HepG2 (cell line): ENCODE data around the gene KDM4E. TPM values are rescaled to one million over a fixed set of nuclear protein-coding genes. Genes with fewer than 3 reads are reported as not detected.

Experiments used
- ATAC-seq: fragments of 200-7000 bp; cut with Tn5 transposase; 3 replicates; pipeline ENCODE4 v1.9.1; 2020; ENCODE audit warnings: mild to moderate bottlenecking, moderate library complexity
- BruUV-seq: library from RNA; stranded (reverse); fragments of 400-500 nt; replicated peaks from 2 replicates; lab custom pipeline; 2021; lab: Mats Ljungman, UMichigan
- CTCF ChIA-PET: fragments of 300-600 bp; formaldehyde crosslinking; extraction: SDS; loops from one replicate; lab custom pipeline; 2021; ENCODE audit warnings: low total read pairs, inconsistent platforms, low intra/inter-chr PET ratio; lab: Yijun Ruan, JAX
- POLR2A ChIA-PET: fragments of 350-600 bp; sonication (Branson Sonifier 250); formaldehyde crosslinking; loops from one replicate; lab custom pipeline; 2020; ENCODE audit warnings: antibody characterized with exemption, inconsistent platforms; lab: Yijun Ruan, JAX
- DNase-seq: peaks from one replicate; pipeline ENCODE4 v3.0.0-alpha.2; 2015; ENCODE audit warnings: low spot score
- FAIRE-seq: peaks from 3 replicates; lab custom pipeline; 2011; peaks lifted over from hg19 to GRCh38; lab: Jason Lieb, UNC
- H2AFZ ChIP-seq: one replicate; pipeline ENCODE4 v1.6.1; 2011; ENCODE audit warnings: low read length, inconsistent platforms
- H3K27ac ChIP-seq: fragments of 300-600 bp; 3 replicates; pipeline ENCODE4 v1.8.0; 2011; ENCODE audit warnings: mixed run types, mild to moderate bottlenecking, mixed read lengths, low read length, inconsistent platforms; ENCODE audit not compliant: insufficient read depth; ENCODE audit errors: extremely low read length
- H3K27me3 ChIP-seq, 2 experiments: fragments of 200-600 bp in 1 of 2; 2 replicates in 1 of 2; 3 replicates in 1 of 2; pipeline versions ENCODE4 v1.6.0 to v1.8.0; 2011; ENCODE audit warnings: low read length in 2 of 2, mild to moderate bottlenecking in 2 of 2, moderate library complexity in 2 of 2, inconsistent platforms in 1 of 2; ENCODE audit not compliant: insufficient read depth in 2 of 2, control insufficient read depth in 1 of 2
- H3K36me3 ChIP-seq, 2 experiments: fragments of 200-600 bp in 1 of 2; replicated peaks in 1 of 2; 2 replicates in 1 of 2; 3 replicates in 1 of 2; pipeline versions ENCODE4 v1.5.1 to v1.8.0; 2011; ENCODE audit warnings: low read length in 2 of 2, inconsistent platforms in 1 of 2; ENCODE audit not compliant: insufficient read depth in 2 of 2, control insufficient read depth in 1 of 2
- H3K4me1 ChIP-seq: 2 replicates; pipeline ENCODE4 v1.5.1; 2012; ENCODE audit warnings: low read length, inconsistent platforms; ENCODE audit not compliant: insufficient read depth
- H3K4me2 ChIP-seq: 2 replicates; pipeline ENCODE4 v1.6.0; 2011; ENCODE audit warnings: low read depth, low read length, inconsistent platforms
- H3K4me3 ChIP-seq, 3 experiments: fragments of 200-600 bp in 1 of 3; sonication (generic), shearing (Covaris generic) in 1 of 3; replicated peaks in 1 of 3; 2 replicates each; pipeline ENCODE4 v1.5.1; 2011 to 2016; ENCODE audit warnings: low read length in 3 of 3, inconsistent platforms in 2 of 3, low read depth in 2 of 3, mild to moderate bottlenecking in 2 of 3, control low read depth in 1 of 3, mixed read lengths in 1 of 3; ENCODE audit not compliant: insufficient read depth in 1 of 3
- H3K79me2 ChIP-seq: one replicate; pipeline ENCODE4 v1.6.1; 2011; ENCODE audit warnings: low read length, inconsistent platforms; ENCODE audit not compliant: insufficient read depth
- H3K9ac ChIP-seq: 2 replicates; pipeline ENCODE4 v1.6.0; 2011; ENCODE audit warnings: mild to moderate bottlenecking, low read depth, low read length, inconsistent platforms; ENCODE audit not compliant: insufficient read depth
- H3K9me3 ChIP-seq: 2 replicates; pipeline ENCODE4 v1.5.1; 2012; ENCODE audit warnings: mild to moderate bottlenecking, low read length
- H4K20me1 ChIP-seq: 2 replicates; pipeline ENCODE4 v1.6.0; 2011; ENCODE audit warnings: inconsistent platforms, mild to moderate bottlenecking, low read length, moderate library complexity; ENCODE audit not compliant: insufficient read depth
- ARNTL ChIP-seq: sonication (generic); formaldehyde crosslinking; IDR thresholded peaks from 2 replicates; pipeline ENCODE4 v1.4.0; 2020; ENCODE audit warnings: mild to moderate bottlenecking, missing genetic modification reagents
- CAMTA2 ChIP-seq: sonication (generic); formaldehyde crosslinking; IDR thresholded peaks from 2 replicates; pipeline ENCODE4 v1.4.0; 2020; ENCODE audit warnings: mild to moderate bottlenecking, missing genetic modification reagents, borderline replicate concordance
- IRF1 ChIP-seq: sonication (generic); formaldehyde crosslinking; IDR thresholded peaks from 2 replicates; pipeline ENCODE4 v1.4.0; 2020; ENCODE audit warnings: low read depth, mild to moderate bottlenecking, missing genetic modification reagents
- KDM2A ChIP-seq: sonication (generic); formaldehyde crosslinking; IDR thresholded peaks from 2 replicates; pipeline ENCODE4 v1.4.0; 2020; ENCODE audit warnings: low read depth, missing genetic modification reagents, borderline replicate concordance
- KMT2B ChIP-seq: IDR thresholded peaks from 2 replicates; pipeline ENCODE4 v1.6.1; 2016; ENCODE audit warnings: missing genetic modification reagents, missing compliant biosample characterization
- PPARG ChIP-seq: conservative IDR thresholded peaks from 2 replicates; pipeline ENCODE4 v1.6.1; 2016; ENCODE audit warnings: missing biosample characterization, missing genetic modification reagents
- TARDBP ChIP-seq: sonication (generic); formaldehyde crosslinking; IDR thresholded peaks from 2 replicates; pipeline ENCODE4 v1.8.0; 2022; ENCODE audit warnings: mild to moderate bottlenecking, missing genetic modification reagents
- YEATS2 ChIP-seq: sonication (generic); formaldehyde crosslinking; IDR thresholded peaks from 2 replicates; pipeline ENCODE4 v1.4.0; 2020; ENCODE audit warnings: missing genetic modification reagents, borderline replicate concordance
- ZBTB39 ChIP-seq: sonication (generic); formaldehyde crosslinking; IDR thresholded peaks from 2 replicates; pipeline ENCODE4 v1.5.0; 2020; ENCODE audit warnings: missing genetic modification reagents
- ZFYVE20 ChIP-seq: sonication (generic); formaldehyde crosslinking; IDR thresholded peaks from 2 replicates; pipeline ENCODE4 v1.8.0; 2023; ENCODE audit warnings: low read depth, mild to moderate bottlenecking, moderate library complexity, missing genetic modification reagents, borderline replicate concordance
- ZNF225 ChIP-seq: sonication (generic); formaldehyde crosslinking; IDR thresholded peaks from 2 replicates; pipeline ENCODE4 v1.4.0; 2020; ENCODE audit warnings: mild to moderate bottlenecking, missing genetic modification reagents
- ZNF30 ChIP-seq: sonication (generic); formaldehyde crosslinking; IDR thresholded peaks from 2 replicates; pipeline ENCODE4 v1.5.0; 2020; ENCODE audit warnings: mild to moderate bottlenecking, missing genetic modification reagents
- ZNF557 ChIP-seq: sonication (generic); formaldehyde crosslinking; IDR thresholded peaks from 2 replicates; pipeline ENCODE4 v1.4.0; 2020; ENCODE audit warnings: missing genetic modification reagents
- ZNF558 ChIP-seq: sonication (generic); formaldehyde crosslinking; IDR thresholded peaks from 2 replicates; pipeline ENCODE4 v1.9.0; 2022; ENCODE audit warnings: mild to moderate bottlenecking, missing genetic modification reagents, borderline replicate concordance
- WGBS: methylation state at CpG from one replicate; pipeline ENCODE4 v1.1.6; 2017; ENCODE audit warnings: low lambda C conversion rate; 5-methylcytosine and 5-hydroxymethylcytosine counted together
- in situ Hi-C: cut with HindIII; loops from 2 replicates; pipeline ENCODE4 v1.10.0; 2017; ENCODE audit warnings: low pct_unique_long_range_greater_than_20kb; ENCODE audit not compliant: extremely low pct_ligation_motif_present
- intact Hi-C: fragments of 100-400 bp; cut with micrococcal nuclease; formaldehyde crosslinking; loops from one replicate; pipeline ENCODE4 v1.10.0; 2022; ENCODE audit not compliant: unreplicated experiment
- polyA plus RNA-seq, 8 experiments: library from polyadenylated mRNA; depleted of rRNA in 3 of 8; stranded (reverse) in 7 of 8; unstranded in 1 of 8; fragments of >200 nt; fragmentation: Illumina TruSeq in 4 of 8; extraction: Trizol in 4 of 8; gene quantifications; 2 replicates each; pipeline versions ENCODE4 v1.2.1 to v1.2.3, GENCODE V29; 2011 to 2016; ENCODE audit warnings: low read depth in 4 of 8, missing spikeins in 1 of 8, mixed read lengths in 1 of 8; ENCODE audit not compliant: insufficient read depth in 1 of 8
- total RNA-seq, 5 experiments: library from RNA; depleted of rRNA; stranded (reverse); fragments of >200 nt; fragmentation: Illumina TruSeq; extraction: Trizol; gene quantifications; 2 replicates each; pipeline ENCODE4 v1.2.3, GENCODE V29; 2016; ENCODE audit warnings: low read depth in 1 of 5
- TF ChIP-seq, protein P1 (sequence below): sonication (generic); formaldehyde crosslinking; conservative IDR thresholded peaks from 2 replicates; pipeline ENCODE4 v1.4.0; 2020; ENCODE audit warnings: mild to moderate bottlenecking, missing genetic modification reagents, moderate library complexity
- TF ChIP-seq, protein P2 (sequence below): sonication (generic); formaldehyde crosslinking; IDR thresholded peaks from 2 replicates; pipeline ENCODE4 v1.4.0; 2020; ENCODE audit warnings: mild to moderate bottlenecking, missing genetic modification reagents

Gene KDM4E
- total and polyA plus RNA-seq, 2 of the 13 experiments (the other 11 are each of a cell fraction or from before 2014, with no cell fraction given): not detected

DNA sequence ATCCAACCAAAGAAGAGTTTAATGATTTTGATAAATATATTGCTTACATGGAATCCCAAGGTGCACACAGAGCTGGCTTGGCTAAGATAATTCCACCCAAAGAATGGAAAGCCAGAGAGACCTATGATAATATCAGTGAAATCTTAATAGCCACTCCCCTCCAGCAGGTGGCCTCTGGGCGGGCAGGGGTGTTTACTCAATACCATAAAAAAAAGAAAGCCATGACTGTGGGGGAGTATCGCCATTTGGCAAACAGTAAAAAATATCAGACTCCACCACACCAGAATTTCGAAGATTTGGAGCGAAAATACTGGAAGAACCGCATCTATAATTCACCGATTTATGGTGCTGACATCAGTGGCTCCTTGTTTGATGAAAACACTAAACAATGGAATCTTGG, 27.6 kb upstream of the KDM4E start:
- BruUV-seq: no TSS peak
- TF ChIP-seq ZNF558 (CRISPR knock-in tag): no peak
- TF ChIP-seq YEATS2: no peak
- TF ChIP-seq KDM2A (CRISPR knock-in tag): no peak
- no peak for TF ChIP-seq PPARG (CRISPR knock-in tag)
- no peak for TF ChIP-seq KMT2B (CRISPR knock-in tag)
- TF ChIP-seq TARDBP (CRISPR knock-in tag): no peak
- no peak for TF ChIP-seq ARNTL (CRISPR knock-in tag)
- TF ChIP-seq ZNF30 (CRISPR knock-in tag): no peak
- no peak for TF ChIP-seq CAMTA2
- TF ChIP-seq ZFYVE20: no peak
- no peak for TF ChIP-seq ZBTB39
- no peak for TF ChIP-seq IRF1 (CRISPR knock-in tag)
- no peak for TF ChIP-seq ZNF557 (CRISPR knock-in tag)
- TF ChIP-seq ZNF225 (CRISPR knock-in tag): no peak
- TF ChIP-seq, protein P1, sequence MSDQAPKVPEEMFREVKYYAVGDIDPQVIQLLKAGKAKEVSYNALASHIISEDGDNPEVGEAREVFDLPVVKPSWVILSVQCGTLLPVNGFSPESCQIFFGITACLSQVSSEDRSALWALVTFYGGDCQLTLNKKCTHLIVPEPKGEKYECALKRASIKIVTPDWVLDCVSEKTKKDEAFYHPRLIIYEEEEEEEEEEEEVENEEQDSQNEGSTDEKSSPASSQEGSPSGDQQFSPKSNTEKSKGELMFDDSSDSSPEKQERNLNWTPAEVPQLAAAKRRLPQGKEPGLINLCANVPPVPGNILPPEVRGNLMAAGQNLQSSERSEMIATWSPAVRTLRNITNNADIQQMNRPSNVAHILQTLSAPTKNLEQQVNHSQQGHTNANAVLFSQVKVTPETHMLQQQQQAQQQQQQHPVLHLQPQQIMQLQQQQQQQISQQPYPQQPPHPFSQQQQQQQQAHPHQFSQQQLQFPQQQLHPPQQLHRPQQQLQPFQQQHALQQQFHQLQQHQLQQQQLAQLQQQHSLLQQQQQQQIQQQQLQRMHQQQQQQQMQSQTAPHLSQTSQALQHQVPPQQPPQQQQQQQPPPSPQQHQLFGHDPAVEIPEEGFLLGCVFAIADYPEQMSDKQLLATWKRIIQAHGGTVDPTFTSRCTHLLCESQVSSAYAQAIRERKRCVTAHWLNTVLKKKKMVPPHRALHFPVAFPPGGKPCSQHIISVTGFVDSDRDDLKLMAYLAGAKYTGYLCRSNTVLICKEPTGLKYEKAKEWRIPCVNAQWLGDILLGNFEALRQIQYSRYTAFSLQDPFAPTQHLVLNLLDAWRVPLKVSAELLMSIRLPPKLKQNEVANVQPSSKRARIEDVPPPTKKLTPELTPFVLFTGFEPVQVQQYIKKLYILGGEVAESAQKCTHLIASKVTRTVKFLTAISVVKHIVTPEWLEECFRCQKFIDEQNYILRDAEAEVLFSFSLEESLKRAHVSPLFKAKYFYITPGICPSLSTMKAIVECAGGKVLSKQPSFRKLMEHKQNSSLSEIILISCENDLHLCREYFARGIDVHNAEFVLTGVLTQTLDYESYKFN (CRISPR knock-in tag): no peak
- TF ChIP-seq, protein P2, sequence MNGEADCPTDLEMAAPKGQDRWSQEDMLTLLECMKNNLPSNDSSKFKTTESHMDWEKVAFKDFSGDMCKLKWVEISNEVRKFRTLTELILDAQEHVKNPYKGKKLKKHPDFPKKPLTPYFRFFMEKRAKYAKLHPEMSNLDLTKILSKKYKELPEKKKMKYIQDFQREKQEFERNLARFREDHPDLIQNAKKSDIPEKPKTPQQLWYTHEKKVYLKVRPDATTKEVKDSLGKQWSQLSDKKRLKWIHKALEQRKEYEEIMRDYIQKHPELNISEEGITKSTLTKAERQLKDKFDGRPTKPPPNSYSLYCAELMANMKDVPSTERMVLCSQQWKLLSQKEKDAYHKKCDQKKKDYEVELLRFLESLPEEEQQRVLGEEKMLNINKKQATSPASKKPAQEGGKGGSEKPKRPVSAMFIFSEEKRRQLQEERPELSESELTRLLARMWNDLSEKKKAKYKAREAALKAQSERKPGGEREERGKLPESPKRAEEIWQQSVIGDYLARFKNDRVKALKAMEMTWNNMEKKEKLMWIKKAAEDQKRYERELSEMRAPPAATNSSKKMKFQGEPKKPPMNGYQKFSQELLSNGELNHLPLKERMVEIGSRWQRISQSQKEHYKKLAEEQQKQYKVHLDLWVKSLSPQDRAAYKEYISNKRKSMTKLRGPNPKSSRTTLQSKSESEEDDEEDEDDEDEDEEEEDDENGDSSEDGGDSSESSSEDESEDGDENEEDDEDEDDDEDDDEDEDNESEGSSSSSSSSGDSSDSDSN (CRISPR knock-in tag): no peak

More for the DNA sequence above, 27.6 kb upstream of the KDM4E start:
- no peaks in the 10 kb centered on the region for H3K79me2 ChIP-seq
- no peak for FAIRE-seq
- CTCF ChIA-PET: no interaction called here
- H3K9ac ChIP-seq: no peak overlapping the region
- no peaks in the 10 kb centered on the region for H3K4me1 ChIP-seq
- no peak overlapping the region for H3K27ac ChIP-seq
- 93% methylated on average over 6 of the region's 6 CpGs for whole genome bisulfite sequencing
- no peaks in the 10 kb centered on the region for H3K36me3 ChIP-seq
- no peak overlapping the region for H3K4me2 ChIP-seq
- in situ Hi-C loops: no loop called here
- intact Hi-C loops: no loop called here
- H3K27me3 ChIP-seq: no peaks in the 10 kb centered on the region
- no peak overlapping the region for H3K4me3 ChIP-seq
- ATAC-seq: no peak
- H2AFZ ChIP-seq: no peak overlapping the region
- no peaks in the 10 kb centered on the region for H3K9me3 ChIP-seq
- DNase-seq: no peak
- H4K20me1 ChIP-seq: no peaks in the 10 kb centered on the region
- POLR2A ChIA-PET: no interaction called here
